ENCODE measurements around the gene TMEM126B. TPM values are rescaled to one million over a fixed set of nuclear protein-coding genes. Genes with fewer than 3 reads are reported as not detected.

TMEM126B gene
- total RNA-seq = 43.1 and 61.4 TPM in 2 replicates

GRCh38 chr11:85627998-85628770, at the start of gene TMEM126B:
TMEM126B (plus strand) TSS chr11:85628593; CDS start chr11:85628608, 15 bp downstream.

DNA sequence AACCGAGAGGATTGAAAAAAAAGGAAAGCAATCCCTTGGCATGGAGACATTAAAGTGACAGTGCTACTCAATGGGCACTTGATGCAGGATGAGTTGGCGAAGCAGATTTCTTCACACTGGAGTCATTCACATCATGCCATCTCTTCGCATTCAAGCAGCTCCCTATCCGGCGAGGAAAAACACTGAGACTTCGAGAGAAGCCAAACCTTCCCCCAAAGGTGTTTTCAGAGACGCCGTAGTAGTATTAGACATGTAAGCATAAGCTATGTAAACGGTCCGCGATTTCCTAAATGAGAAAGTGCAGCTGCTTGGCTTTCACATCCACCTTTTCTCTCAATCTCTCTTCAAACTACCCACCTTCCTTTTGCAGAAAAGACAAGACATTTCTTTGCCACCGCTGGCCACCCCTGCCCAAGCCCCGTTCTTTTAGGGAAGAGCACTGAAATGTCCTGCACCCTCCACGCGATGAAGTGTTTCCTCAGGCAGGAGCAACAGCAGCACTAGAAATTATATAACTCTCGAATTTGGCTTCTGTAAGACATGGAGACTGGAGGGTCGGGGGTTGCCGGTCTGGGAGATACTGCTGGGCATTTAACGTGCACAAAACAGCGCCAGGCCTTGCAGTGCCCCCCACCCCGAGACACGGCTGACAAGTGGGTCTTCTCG, 928 bp upstream of the TMEM126B start, which contains the start of gene DLG2:
Gene DLG2, minus strand, starts transcription at position 13 of the 666 bp plus-strand sequence.

DNA sequence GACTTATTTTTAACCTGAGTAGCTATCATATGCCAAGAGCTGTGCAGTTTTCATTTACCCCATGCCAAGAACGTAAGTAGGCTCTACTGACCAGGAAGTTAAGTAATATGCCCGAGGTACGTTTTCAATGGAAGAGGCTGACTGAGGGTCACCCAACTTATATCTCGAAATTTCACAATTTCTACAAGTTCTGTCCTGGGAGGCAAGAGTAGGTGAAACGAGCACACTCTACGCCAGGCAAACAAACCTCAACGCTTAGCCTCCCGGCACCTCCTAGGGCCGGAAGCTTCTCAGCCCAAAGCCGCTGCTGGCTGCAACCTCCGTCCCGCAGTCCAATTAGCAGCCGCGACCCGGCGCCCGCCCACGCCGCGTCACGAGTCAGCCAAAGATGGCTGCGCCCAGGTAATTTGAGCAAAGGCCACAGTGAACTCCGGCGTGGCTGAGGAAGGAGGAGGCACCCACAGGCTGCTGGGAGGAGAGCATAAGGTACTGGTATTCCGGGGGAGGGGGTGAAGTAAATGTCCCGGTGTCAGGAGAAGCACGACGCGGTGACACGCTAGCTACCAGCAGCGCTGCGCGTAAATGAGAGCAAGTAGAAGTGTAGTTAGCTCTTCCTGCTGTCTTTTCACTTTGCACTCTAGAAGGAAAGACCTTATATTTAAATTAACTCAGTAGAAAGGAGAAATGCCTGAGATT, 19.4 kb downstream of the TMEM126B start, which contains the start of gene TMEM126A:
Gene TMEM126A, plus strand, starts transcription at position 364 of the 696 bp plus-strand sequence. CDS start 2,289 bp downstream, outside the sequence.

DNA sequence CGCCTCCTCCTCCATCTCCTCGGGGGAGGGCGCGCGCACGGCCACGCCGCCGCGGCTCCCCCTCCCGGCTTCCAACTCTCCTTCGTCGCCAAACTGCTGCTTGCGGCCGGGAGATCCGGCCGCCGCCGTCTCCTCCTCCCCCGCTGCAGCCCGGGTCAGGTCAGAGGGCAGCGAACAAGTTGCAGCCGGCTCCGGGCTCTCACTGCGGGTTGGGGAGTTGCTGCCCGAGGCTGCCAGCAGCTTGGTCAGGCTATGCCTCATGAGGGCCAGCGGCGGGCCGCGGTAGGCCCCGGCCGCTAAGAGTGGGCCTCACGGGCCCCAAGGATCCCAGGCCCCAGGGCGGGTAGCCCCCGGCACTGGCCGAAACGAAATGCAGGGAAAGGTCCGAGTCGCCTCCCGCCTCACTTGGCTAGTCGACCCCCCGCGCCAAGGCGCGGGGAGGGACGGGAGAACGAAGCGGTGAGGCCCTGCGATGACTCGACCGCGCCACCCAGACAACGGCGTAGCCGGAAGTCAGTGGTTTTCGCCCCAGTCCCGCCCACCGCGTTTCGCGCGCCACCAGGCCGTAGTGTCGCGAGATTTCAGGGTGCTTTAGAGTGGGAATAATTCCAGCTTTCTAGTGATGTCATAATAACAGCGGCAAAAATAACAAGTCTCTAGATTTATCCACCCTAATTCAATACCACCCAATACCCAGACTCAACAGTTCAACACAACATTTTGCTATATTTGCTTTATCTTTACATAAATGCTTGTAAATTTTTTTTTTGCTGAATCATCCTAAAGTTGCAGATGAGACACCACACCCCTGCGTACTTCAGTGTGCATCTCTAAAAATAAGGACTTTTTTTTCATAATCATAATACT, 36.5 kb downstream of the TMEM126B start, which contains the start of gene CREBZF:
Gene CREBZF, minus strand, starts transcription at position 515 of the 867 bp plus-strand sequence. Its CDS starts 254 bp downstream, at position 261.

DNA sequence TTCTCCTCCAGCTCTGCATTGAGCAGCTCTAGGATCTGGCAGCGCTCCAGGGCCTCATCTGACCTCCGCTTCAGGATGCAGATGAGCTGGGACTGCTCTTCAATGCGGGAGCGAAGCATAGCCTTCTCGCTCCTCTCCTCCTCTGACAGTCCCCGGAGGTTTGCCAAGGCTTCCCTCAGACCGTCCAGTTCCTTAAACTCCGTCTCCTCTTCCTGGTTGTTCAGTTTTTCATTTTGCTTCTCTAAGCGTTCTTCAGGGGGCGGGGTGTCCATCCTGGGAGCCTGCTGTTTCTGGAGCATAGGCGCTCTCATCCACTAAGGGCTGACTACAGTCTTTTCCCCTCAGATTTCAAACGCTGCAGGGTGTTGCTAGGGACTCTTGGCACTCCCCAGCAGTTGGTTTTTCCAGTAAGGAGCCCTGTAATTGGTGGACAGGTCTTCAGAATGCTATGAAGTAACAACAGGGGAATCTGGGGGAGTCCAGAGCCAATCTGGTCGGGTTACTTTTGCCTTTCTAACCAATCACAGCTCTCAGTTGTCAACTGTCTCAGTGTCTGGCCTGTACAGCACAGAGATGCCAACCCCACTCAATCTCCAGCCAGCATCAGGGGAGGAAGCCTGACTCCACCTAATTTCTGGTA, 57.5 kb downstream of the TMEM126B start, which contains the start of gene CCDC89:
Gene CCDC89, minus strand, starts transcription at position 376 of the 640 bp plus-strand sequence. Its CDS starts 65 bp downstream, at position 311.

Other genes with a start within 250 kb of the TMEM126B start
- gene DLG2, start 1.2 kb upstream of the TMEM126B start, total RNA-seq = 0.19 and 0.63 TPM in 2 replicates
- 19.5 and 25.2 TPM in 2 replicates for gene TMEM126A, start 19.4 kb downstream of the TMEM126B start, total RNA-seq
- 17.1 and 21.9 TPM in 2 replicates for gene CREBZF, start 36.5 kb downstream of the TMEM126B start, total RNA-seq
- gene CCDC89, start 57.6 kb downstream of the TMEM126B start, total RNA-seq = not detected in 2 replicates
- gene SYTL2, start 182.5 kb downstream of the TMEM126B start, total RNA-seq = 1.9 and 2.4 TPM in 2 replicates
- not detected in 2 replicates for gene CCDC83, start 226.8 kb downstream of the TMEM126B start, total RNA-seq

Measured in airway epithelial cell (primary cell).